SH-SY5Y (cell line): ENCODE results near the gene EEA1.

Source experiments
- GATA2 ChIP-seq: IDR thresholded peaks from 2 replicates; pipeline ENCODE4 v1.6.1; 2011; ENCODE audit warnings: mild to moderate bottlenecking, low read depth, low read length
- GATA3 ChIP-seq: IDR thresholded peaks from 2 replicates; pipeline ENCODE4 v1.6.1; 2011; ENCODE audit warnings: low read depth, mild to moderate bottlenecking, low read length, moderate library complexity

- TF ChIP-seq GATA3 (no peak), GATA2 (no peak)
Measured at GRCh38 chr12:92914170-92914569, 14.9 kb downstream of the EEA1 start.
